Colonic mucosa (tissue), 4 donors: ENCODE results near the gene NT5DC1. TPM values are rescaled to one million over a fixed set of nuclear protein-coding genes. Genes with fewer than 3 reads are reported as not detected.

Experiments
- DNase-seq: peaks from one replicate; pipeline ENCODE4 v3.0.0-alpha.2; 2020
- H3K27ac ChIP-seq: fragments of 200-600 bp; one replicate; pipeline ENCODE4 v1.8.0; 2021
- H3K27me3 ChIP-seq: fragments of 200-600 bp; one replicate; pipeline ENCODE4 v1.8.0; 2021
- H3K36me3 ChIP-seq: fragments of 200-600 bp; one replicate; pipeline ENCODE4 v1.8.0; 2021
- H3K4me1 ChIP-seq: fragments of 200-600 bp; one replicate; pipeline ENCODE4 v1.8.0; 2021; ENCODE audit warnings: mild to moderate bottlenecking
- H3K4me3 ChIP-seq: fragments of 200-600 bp; one replicate; pipeline ENCODE4 v1.8.0; 2021
- H3K9ac ChIP-seq, 2 donors: one replicate each; pipeline ENCODE4 v1.7.0; 2013; ENCODE audit warnings: control low read depth in 2 of 2, low read depth in 2 of 2, low read length in 2 of 2
- H3K9me3 ChIP-seq: fragments of 200-600 bp; one replicate; pipeline ENCODE4 v1.8.0; 2021
- CTCF ChIP-seq: fragments of 200-600 bp; IDR thresholded peaks from one replicate; pipeline ENCODE4 v1.8.0; 2022; ENCODE audit warnings: antibody characterized with exemption, mild to moderate bottlenecking
- intact Hi-C: fragments of 100-400 bp; cut with DNase I; formaldehyde crosslinking; loops from one replicate; pipeline ENCODE4 v1.14.1; 2022
- total RNA-seq, 2 donors: library from RNA; stranded (reverse); fragmentation: NEBNext Ultra II Directional in 1 of 2; extraction: Animal tissue kit (Norgen Biotek cat#: 25700) in 1 of 2; gene quantifications; one replicate each; pipeline ENCODE4 v1.2.1, GENCODE V29; 2021
- donor health status: healthy.
- donor health status: DM: no; HTN: no; CAD: no.
- donor health status: DM: no; HTN: no; CAD: no.

NT5DC1 gene
- total RNA-seq, 2 donors from 2014 or later = 49.8 to 50.1 TPM

GRCh38 chr6:116229287-116229913 is 128.7 kb downstream of the NT5DC1 start:
- Histone ChIP-seq H3K27ac (no peak overlapping the region), H3K9ac (no peak overlapping the region), H3K4me3 (no peak overlapping the region), H3K27me3 (no peaks in the 10 kb centered on the region), H3K4me1 (no peaks in the 10 kb centered on the region), H3K9me3 (no peaks in the 10 kb centered on the region), H3K36me3 (no peaks in the 10 kb centered on the region)
- intact Hi-C loops = no loop called here
- peak; percentile 52 for DNase-seq
- no peak for TF ChIP-seq CTCF

- no peak for DNase-seq
Observed at GRCh38 chr6:116234689-116235088, 134.0 kb downstream of the NT5DC1 start.

GRCh38 chr6:116238083-116238482 is 137.4 kb downstream of the NT5DC1 start:
- H3K4me1 ChIP-seq = no peaks in the 10 kb centered on the region
- H3K27me3 ChIP-seq = no peaks in the 10 kb centered on the region
- no peaks in the 10 kb centered on the region for H3K36me3 ChIP-seq
- H3K9ac ChIP-seq = no peak overlapping the region
- H3K4me3 ChIP-seq = no peak overlapping the region
- H3K27ac ChIP-seq = no peak overlapping the region
- TF ChIP-seq CTCF = no peak
- intact Hi-C loops = no loop called here
- no peaks in the 10 kb centered on the region for H3K9me3 ChIP-seq
- DNase-seq = no peak

More at GRCh38 chr6:116234689-116235088, 134.0 kb downstream of the NT5DC1 start:
- Histone ChIP-seq H3K36me3 (no peaks in the 10 kb centered on the region), H3K27ac (no peak overlapping the region), H3K9me3 (no peaks in the 10 kb centered on the region), H3K4me3 (no peak overlapping the region), H3K27me3 (no peaks in the 10 kb centered on the region), H3K4me1 (no peaks in the 10 kb centered on the region), H3K9ac (no peak overlapping the region)
- TF ChIP-seq CTCF = no peak
- intact Hi-C loops = no loop called here

GRCh38 chr6:116239256-116239655 is 138.6 kb downstream of the NT5DC1 start:
- H3K27me3 ChIP-seq = no peaks in the 10 kb centered on the region
- no peak overlapping the region for H3K27ac ChIP-seq
- TF ChIP-seq CTCF = no peak
- no peaks in the 10 kb centered on the region for H3K4me1 ChIP-seq
- H3K36me3 ChIP-seq = no peaks in the 10 kb centered on the region
- no peak overlapping the region for H3K4me3 ChIP-seq
- no peak for DNase-seq
- H3K9ac ChIP-seq = no peak overlapping the region
- H3K9me3 ChIP-seq = no peaks in the 10 kb centered on the region
- intact Hi-C loops = no loop called here

- Histone ChIP-seq H3K4me1 (no peaks in the 10 kb centered on the region), H3K4me3 (no peak overlapping the region), H3K36me3 (no peaks in the 10 kb centered on the region), H3K27ac (no peak overlapping the region), H3K9me3 (no peaks in the 10 kb centered on the region), H3K9ac (no peak overlapping the region), H3K27me3 (no peaks in the 10 kb centered on the region)
- intact Hi-C loops = no loop called here
- TF ChIP-seq CTCF = no peak
- DNase-seq = no peak
Observed at GRCh38 chr6:116239856-116240255, 139.2 kb downstream of the NT5DC1 start.
